ENCODE results near the gene PSAPL1.

- TF ChIP-seq YY1 (IDR thresholded peaks at IDR 0.05; ENCODE audit: insufficient read depth, insufficient read length) (no peak), SUZ12 (IDR thresholded peaks at IDR 0.05; ENCODE audit: extremely low read depth, insufficient read depth, insufficient read length) (no peak)
Measured at GRCh38 chr4:7427361-7427760, 7.4 kb downstream of the PSAPL1 start.
